Measurements from ENCODE around the gene SERPINB6.

SERPINB6 gene

DNA sequence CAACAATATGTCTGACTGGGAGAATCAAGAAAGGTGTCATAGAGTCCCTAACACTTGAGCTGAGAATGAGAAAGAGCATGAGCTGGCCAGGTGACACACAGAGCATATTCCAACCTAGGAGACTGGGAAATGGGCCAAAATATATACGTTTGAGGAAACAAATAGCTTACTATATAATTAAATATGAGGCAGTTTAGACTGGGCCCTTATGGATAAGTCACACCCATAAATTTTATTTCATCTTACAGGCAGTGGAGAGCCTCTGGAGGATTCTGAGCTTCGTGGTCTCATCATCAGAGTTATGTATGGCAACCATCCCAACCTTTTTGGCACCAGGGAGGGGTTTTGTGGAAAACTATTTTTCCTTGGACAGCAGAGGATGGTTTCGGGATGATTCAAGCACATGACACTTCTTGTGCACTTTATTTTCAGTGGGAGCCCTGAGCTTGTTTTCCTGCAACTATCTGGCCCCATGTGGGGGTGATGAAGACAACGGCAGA lies 15.4 kb upstream of the SERPINB6 start:
- no peak overlapping the region for H3K4me3 ChIP-seq (ENCODE audit: low read depth, low read length)
- TF ChIP-seq CTCF (IDR thresholded peaks at IDR 0.05; ENCODE audit: low read depth, low read length, missing control alignments), result no peak
- in situ Hi-C loops (cut with HindIII; ENCODE audit: low sequenced_read_pairs), result no loop called here
- DNase-seq (ENCODE audit: low read depth), result peak; percentile 83

DNA sequence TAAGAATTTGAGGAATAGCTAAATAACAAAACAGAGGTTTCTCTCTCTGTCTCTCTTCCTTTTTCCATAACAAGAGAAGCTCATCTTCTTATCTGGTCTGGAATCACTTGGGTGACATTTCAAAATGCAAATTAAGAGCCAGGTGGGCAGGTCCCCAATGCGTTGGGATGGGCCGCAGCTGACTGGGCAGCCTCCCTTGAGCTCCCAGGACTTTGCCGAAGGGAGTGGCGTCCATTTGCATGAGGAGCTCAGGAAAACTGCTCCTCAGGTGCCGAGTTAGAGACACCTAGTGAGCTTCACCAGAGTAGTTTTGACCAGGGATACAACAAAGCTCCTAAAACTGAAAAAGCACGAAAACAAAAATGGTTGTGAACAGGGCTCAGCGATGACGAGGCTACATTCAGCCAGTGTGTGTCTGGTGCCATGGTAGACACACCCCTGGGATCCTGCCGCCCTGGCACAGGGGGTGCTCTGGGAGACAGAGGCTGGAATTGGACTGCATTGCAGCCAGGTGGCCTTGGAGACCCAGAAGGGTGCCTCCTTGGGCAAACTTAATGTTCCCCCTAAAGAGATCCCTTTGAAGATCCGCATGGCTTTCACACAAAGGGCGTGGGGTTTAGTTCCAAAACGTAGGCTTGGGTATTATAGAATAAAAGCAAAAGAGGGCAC lies 13.5 kb upstream of the SERPINB6 start:
- no peak for DNase-seq (ENCODE audit: low read depth)
- no peak overlapping the region for H3K4me3 ChIP-seq (ENCODE audit: low read depth, low read length)
- no peak for TF ChIP-seq CTCF (IDR thresholded peaks at IDR 0.05; ENCODE audit: low read depth, low read length, missing control alignments)
- in situ Hi-C loops (cut with HindIII; ENCODE audit: low sequenced_read_pairs), result no loop called here

GRCh38 chr6:2982426-2983117 lies 11.2 kb upstream of the SERPINB6 start:
- DNase-seq (ENCODE audit: low read depth), result no peak
- TF ChIP-seq CTCF (IDR thresholded peaks at IDR 0.05; ENCODE audit: low read depth, low read length, missing control alignments), result no peak
- in situ Hi-C loops (cut with HindIII; ENCODE audit: low sequenced_read_pairs), result no loop called here

DNA sequence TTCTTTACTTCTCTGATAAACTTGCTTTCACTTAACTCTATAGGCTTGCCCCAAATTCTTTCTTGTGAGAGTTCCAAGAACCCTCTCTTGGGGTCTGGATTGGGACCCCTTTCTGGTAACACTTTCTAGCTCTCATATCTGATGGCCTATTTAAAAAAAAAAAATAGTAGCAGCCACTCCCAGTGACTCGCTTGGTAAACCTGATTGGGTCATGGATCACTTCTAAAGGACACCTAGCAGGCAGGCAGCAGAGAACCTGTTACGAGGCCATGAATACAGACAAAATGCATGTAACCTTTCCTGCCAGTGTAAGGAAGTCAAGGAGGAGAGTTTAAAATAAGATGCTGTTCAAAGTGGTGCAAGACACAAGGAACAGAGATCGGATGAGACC lies 9.1 kb upstream of the SERPINB6 start:
- no peak for TF ChIP-seq CTCF (IDR thresholded peaks at IDR 0.05; ENCODE audit: low read depth, low read length, missing control alignments)
- in situ Hi-C loops (cut with HindIII; ENCODE audit: low sequenced_read_pairs), result no loop called here
- no peak for DNase-seq (ENCODE audit: low read depth)
- no peak overlapping the region for H3K4me3 ChIP-seq (ENCODE audit: low read depth, low read length)

More at GRCh38 chr6:2982426-2983117, 11.2 kb upstream of the SERPINB6 start:
- H3K4me3 ChIP-seq (ENCODE audit: low read depth, low read length), result no peak overlapping the region

DNA sequence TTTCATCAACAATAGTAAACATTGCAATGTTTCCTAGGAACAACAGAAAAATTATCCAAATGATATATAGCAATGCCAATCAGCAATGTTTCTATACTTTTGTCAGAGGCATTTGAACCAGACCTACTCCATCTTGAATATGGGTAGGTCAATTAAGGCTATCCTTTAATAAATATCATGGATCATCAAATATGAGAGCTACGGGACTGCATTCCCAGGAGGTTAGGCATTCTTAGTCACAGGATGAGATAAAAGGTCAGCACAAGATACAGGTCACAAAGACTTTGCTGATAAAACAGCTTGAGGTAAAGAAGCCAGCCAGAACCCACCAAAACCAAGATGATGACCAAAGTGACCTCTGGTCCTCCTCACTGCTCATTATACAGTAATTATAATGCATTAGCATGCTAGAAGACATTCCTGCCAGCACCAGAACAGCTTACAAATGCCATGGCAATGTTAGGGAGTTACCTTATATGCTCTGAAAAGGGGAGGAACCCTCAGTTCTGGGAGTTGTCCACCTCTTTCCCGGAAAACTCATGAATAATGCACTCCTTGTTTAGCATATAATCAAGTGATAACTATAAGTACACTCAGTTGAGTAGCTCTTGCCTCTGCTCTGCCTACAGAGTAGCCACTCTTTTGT lies 8.6 kb upstream of the SERPINB6 start:
- H3K4me3 ChIP-seq (ENCODE audit: low read depth, low read length), result no peak overlapping the region
- no peak for DNase-seq (ENCODE audit: low read depth)
- in situ Hi-C loops (cut with HindIII; ENCODE audit: low sequenced_read_pairs), result no loop called here
- TF ChIP-seq CTCF (IDR thresholded peaks at IDR 0.05; ENCODE audit: low read depth, low read length, missing control alignments), result no peak

- in situ Hi-C loops (cut with HindIII; ENCODE audit: low sequenced_read_pairs), result no loop called here
- TF ChIP-seq CTCF (IDR thresholded peaks at IDR 0.05; ENCODE audit: low read depth, low read length, missing control alignments), result no peak
- DNase-seq (ENCODE audit: low read depth), result no peak
- no peak overlapping the region for H3K4me3 ChIP-seq (ENCODE audit: low read depth, low read length)
Measured at GRCh38 chr6:2978923-2979322, 7.6 kb upstream of the SERPINB6 start.
